ENCODE data around the gene PPP4R2.

The PPP4R2 gene

GRCh38 chr3:73071952-73072351 lies 75.3 kb downstream of the PPP4R2 start:
- no peak for DNase-seq

- DNase-seq: peak; percentile 82
Observed at GRCh38 chr3:73072634-73073033, 76.0 kb downstream of the PPP4R2 start.

GRCh38 chr3:73073091-73073707 lies 76.6 kb downstream of the PPP4R2 start:
- peak; percentile 53 for DNase-seq

GRCh38 chr3:73074781-73075180 lies 78.2 kb downstream of the PPP4R2 start:
- DNase-seq: no peak

- DNase-seq: no peak
Observed at GRCh38 chr3:73080216-73080966, 83.8 kb downstream of the PPP4R2 start.

- DNase-seq: no peak
Observed at GRCh38 chr3:73081140-73081539, 84.5 kb downstream of the PPP4R2 start.

- DNase-seq: no peak
Observed at GRCh38 chr3:73084170-73084569, 87.6 kb downstream of the PPP4R2 start.

- DNase-seq: no peak
Observed at GRCh38 chr3:73086071-73086494, 89.5 kb downstream of the PPP4R2 start.

GRCh38 chr3:73094129-73094528 lies 97.5 kb downstream of the PPP4R2 start:
- DNase-seq: peak; percentile 78

GRCh38 chr3:73094951-73095350 lies 98.3 kb downstream of the PPP4R2 start:
- DNase-seq: peak; percentile 66

GRCh38 chr3:73096169-73096568 lies 99.6 kb downstream of the PPP4R2 start:
- no peak for DNase-seq

- DNase-seq: no peak
Observed at GRCh38 chr3:73098026-73098425, 101.4 kb downstream of the PPP4R2 start.

- no peak for DNase-seq
Observed at GRCh38 chr3:73098873-73099272, 102.3 kb downstream of the PPP4R2 start.

- peak; percentile 68 for DNase-seq
Observed at GRCh38 chr3:73100741-73101559, 104.3 kb downstream of the PPP4R2 start.

- no peak for DNase-seq
Observed at GRCh38 chr3:73101881-73102280, 105.3 kb downstream of the PPP4R2 start.

- no peak for DNase-seq
Observed at GRCh38 chr3:73107215-73107614, 110.6 kb downstream of the PPP4R2 start.

GRCh38 chr3:73107676-73108187 lies 111.1 kb downstream of the PPP4R2 start:
- no peak for DNase-seq

- DNase-seq: no peak
Observed at GRCh38 chr3:73108750-73109149, 112.1 kb downstream of the PPP4R2 start.

GRCh38 chr3:73110530-73110929 lies 113.9 kb downstream of the PPP4R2 start:
- DNase-seq: no peak

GRCh38 chr3:73114711-73115110 lies 118.1 kb downstream of the PPP4R2 start:
- DNase-seq: no peak

GRCh38 chr3:73115806-73116205 lies 119.2 kb downstream of the PPP4R2 start:
- no peak for DNase-seq

Measured in MV-4-11 (cell line).